Gastrocnemius medialis (tissue), 4 donors: Measurements from ENCODE around the gene ZFHX3. TPM values are rescaled to one million over a fixed set of nuclear protein-coding genes. Genes with fewer than 3 reads are reported as not detected.

Source experiments
- ATAC-seq, 2 donors: fragments of 150-250 bp; one replicate each; pipeline ENCODE4 v1.9.1; 2016
- DNase-seq, 2 donors: peaks; one replicate each; pipeline ENCODE4 v3.0.0-alpha.2; 2019
- H3K27ac ChIP-seq, 4 donors: fragments of 200-600 bp; sonication (generic); 1 replicate in 1 of 4; 2 replicates in 3 of 4; pipeline ENCODE4 v1.5.1; 2016 to 2018; ENCODE audit warnings: mild to moderate bottlenecking in 2 of 4, moderate library complexity in 1 of 4
- H3K27me3 ChIP-seq, 3 donors: fragments of 200-600 bp; sonication (generic) in 2 of 3; 1 replicate in 1 of 3; 2 replicates in 2 of 3; pipeline versions ENCODE4 v1.5.1 to v1.6.0; 2016 to 2019; ENCODE audit warnings: mild to moderate bottlenecking in 1 of 3, moderate library complexity in 1 of 3
- H3K36me3 ChIP-seq, 2 donors: fragments of 200-600 bp; sonication (generic) in 1 of 2; one replicate each; pipeline ENCODE4 v1.5.1; 2017 to 2018
- H3K4me1 ChIP-seq, 2 donors: fragments of 200-600 bp; sonication (generic) in 1 of 2; one replicate each; pipeline ENCODE4 v1.5.1; 2016 to 2017; ENCODE audit warnings: mild to moderate bottlenecking in 2 of 2
- H3K4me3 ChIP-seq, 4 donors: fragments of 200-600 bp; sonication (generic) in 3 of 4; 1 replicate in 1 of 4; 2 replicates in 3 of 4; pipeline ENCODE4 v1.5.1; 2016 to 2019; ENCODE audit warnings: mild to moderate bottlenecking in 2 of 4
- H3K9me3 ChIP-seq, 3 donors: fragments of 200-600 bp; sonication (generic) in 2 of 3; 1 replicate in 1 of 3; 2 replicates in 2 of 3; pipeline ENCODE4 v1.5.1; 2016 to 2019
- POLR2A ChIP-seq, 2 donors: fragments of 450-650 bp; IDR thresholded peaks; one replicate each; pipeline ENCODE4 v1.6.1; 2017; ENCODE audit warnings: antibody characterized with exemption in 2 of 2, mild to moderate bottlenecking in 2 of 2, moderate library complexity in 2 of 2
- in situ Hi-C, 4 donors: fragments of 200-750 bp; cut with MboI; loops; one replicate each; pipeline versions ENCODE4 v1.15.0 to v1.8.0; 2017; ENCODE audit warnings: low sequenced_read_pairs in 4 of 4
- intact Hi-C: fragments of 100-400 bp; cut with DNase I; formaldehyde crosslinking; loops from one replicate; pipeline ENCODE4 v1.15.1; 2023; ENCODE audit warnings: low total_unique reads
- total RNA-seq, 4 donors: library from RNA; depleted of rRNA; stranded (reverse); fragments of >200 nt; gene quantifications; one replicate each; pipeline versions ENCODE4 v1.1.0 to v1.2.3, GENCODE V29; 2016
- TF ChIP-seq, protein P1 (sequence below), 5 experiments: fragments of 450-650 bp in 3 of 5; fragments of 200-600 bp in 2 of 5; sonication (generic) in 2 of 5; IDR thresholded peaks in 4 of 5; conservative IDR thresholded peaks in 1 of 5; 1 replicate in 4 of 5; 2 replicates in 1 of 5; pipeline ENCODE4 v1.5.1; 2016 to 2019; ENCODE audit warnings: antibody characterized with exemption in 5 of 5, mild to moderate bottlenecking in 3 of 5, moderate library complexity in 3 of 5

Gene ZFHX3
- total RNA-seq, 4 donors from 2014 or later = 14.0 to 28.5 (median 27.3) TPM

DNA sequence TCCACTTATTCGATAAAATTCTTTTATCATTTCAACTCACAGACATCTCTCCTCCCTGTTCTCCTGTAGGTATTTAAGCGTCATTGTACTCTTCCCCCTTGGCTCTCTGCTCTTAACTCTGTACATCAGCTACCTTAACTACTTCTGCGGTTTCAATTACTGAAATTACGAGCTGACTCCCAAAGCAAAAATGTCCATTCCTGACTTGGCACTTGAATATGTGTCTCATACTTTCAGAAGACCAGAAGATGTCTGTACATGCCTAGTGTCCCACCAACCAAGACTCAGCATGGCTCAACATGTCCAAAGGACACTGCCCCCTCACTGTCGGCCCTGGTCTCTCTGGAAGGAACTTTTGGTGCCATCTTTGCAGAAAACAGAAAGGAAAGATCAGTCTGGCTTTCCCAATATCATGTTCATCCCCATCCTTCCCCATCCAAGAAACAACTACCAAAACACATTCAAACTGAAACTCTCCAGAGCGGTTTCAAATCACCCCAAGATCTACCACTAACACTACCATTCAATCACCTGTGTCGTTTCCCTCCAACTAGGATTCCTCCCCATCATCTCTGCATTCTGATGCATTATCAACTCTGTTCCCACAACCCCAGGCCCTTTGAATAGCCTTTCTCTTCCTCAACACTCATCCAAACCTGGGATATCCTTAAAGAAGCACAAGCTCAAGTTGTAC lies 74.9 kb downstream of the ZFHX3 start:
- Histone ChIP-seq H3K27ac (peak overlapping the region in 2 of 4 donors; percentile 28 to 65), H3K36me3 (no peaks in the 10 kb centered on the region), H3K4me1 (peaks cover 48 to 73% of the 10 kb centered on the region in 2 donors), H3K9me3 (no peaks in the 10 kb centered on the region), H3K27me3 (no peaks in the 10 kb centered on the region), H3K4me3 (no peak overlapping the region)
- in situ Hi-C loops = no loop called here
- DNase-seq (no peak), ATAC-seq (no peak)
- intact Hi-C loops = no loop called here
- TF ChIP-seq, protein P1, sequence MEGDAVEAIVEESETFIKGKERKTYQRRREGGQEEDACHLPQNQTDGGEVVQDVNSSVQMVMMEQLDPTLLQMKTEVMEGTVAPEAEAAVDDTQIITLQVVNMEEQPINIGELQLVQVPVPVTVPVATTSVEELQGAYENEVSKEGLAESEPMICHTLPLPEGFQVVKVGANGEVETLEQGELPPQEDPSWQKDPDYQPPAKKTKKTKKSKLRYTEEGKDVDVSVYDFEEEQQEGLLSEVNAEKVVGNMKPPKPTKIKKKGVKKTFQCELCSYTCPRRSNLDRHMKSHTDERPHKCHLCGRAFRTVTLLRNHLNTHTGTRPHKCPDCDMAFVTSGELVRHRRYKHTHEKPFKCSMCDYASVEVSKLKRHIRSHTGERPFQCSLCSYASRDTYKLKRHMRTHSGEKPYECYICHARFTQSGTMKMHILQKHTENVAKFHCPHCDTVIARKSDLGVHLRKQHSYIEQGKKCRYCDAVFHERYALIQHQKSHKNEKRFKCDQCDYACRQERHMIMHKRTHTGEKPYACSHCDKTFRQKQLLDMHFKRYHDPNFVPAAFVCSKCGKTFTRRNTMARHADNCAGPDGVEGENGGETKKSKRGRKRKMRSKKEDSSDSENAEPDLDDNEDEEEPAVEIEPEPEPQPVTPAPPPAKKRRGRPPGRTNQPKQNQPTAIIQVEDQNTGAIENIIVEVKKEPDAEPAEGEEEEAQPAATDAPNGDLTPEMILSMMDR (IDR thresholded peaks at IDR 0.05 in 4 of 5, conservative IDR thresholded peaks at IDR 0.05 in 1 of 5) = no peak
- TF ChIP-seq POLR2A (IDR thresholded peaks at IDR 0.05) = no peak

DNA sequence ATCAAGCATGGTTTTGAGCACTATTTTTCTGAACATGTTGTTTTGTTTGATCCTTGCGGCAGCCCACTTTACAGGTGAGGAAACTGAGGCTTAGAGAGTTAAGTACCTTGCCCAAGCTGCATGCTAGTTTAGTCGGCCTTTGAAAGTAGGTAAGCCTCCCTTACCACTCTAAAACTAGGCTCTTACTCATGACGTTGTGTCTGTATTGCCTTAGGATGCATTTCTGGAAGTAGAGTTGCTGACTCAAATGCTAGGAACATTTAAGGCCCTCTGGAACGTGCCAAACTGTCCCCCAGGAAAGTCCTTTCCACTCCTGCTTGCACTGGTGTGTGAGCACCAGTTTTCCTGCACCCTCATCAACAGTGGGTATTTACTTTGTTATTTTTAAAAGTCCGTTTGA lies 76.6 kb downstream of the ZFHX3 start:
- intact Hi-C loops (no loop called here), in situ Hi-C loops (no loop called here)
- Histone ChIP-seq H3K9me3 (no peaks in the 10 kb centered on the region), H3K4me1 (peaks cover 50 to 57% of the 10 kb centered on the region in 2 donors), H3K27ac (peak overlapping the region; percentile 52 to 74 (median 66)), H3K27me3 (no peaks in the 10 kb centered on the region), H3K4me3 (no peak overlapping the region), H3K36me3 (no peaks in the 10 kb centered on the region)
- ATAC-seq (no peak), DNase-seq (no peak)
- TF ChIP-seq, protein P1 (IDR thresholded peaks at IDR 0.05 in 4 of 5, conservative IDR thresholded peaks at IDR 0.05 in 1 of 5) = no peak
- no peak for TF ChIP-seq POLR2A (IDR thresholded peaks at IDR 0.05)

DNA sequence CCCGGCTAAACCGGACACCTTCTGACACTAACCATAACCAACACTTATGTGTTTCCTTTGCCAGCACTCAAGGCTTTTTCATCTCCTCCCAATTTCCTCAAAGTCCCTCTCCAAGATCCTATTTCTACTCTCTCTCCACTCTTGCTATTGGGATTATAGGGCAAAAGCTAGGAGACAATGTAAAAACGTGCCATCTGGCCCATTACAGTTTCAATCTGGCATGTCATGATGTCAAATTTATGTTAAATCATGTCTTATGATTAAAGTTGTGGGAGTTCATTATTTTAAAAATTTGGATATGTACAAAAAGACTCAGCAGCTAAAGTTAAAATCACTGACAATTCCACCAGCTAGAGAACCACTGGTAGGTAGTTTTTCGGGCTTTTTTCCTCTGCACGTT lies 77.3 kb downstream of the ZFHX3 start:
- H3K27ac ChIP-seq = peak overlapping the region; percentile 65 to 78 (median 70)
- no peak for ATAC-seq
- in situ Hi-C loops = no loop called here

DNA sequence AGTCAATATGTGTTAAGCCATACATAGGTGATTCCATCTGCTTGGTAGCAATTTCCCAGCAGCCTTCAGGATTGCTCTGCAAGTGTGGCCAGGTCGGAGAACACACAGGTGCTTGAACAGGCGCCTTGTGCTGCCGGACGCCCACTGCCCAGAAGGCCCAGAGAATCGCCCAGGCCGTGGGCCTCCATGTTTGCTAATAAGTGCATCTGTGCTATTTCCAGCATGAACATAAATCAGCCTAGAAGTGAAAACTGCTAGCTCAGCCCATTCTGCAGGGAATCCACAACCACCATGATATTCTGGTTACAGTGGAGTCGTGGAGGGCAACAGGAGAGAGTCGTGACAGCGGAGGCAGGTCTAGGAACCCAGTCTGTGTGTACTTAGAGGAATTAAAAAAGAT lies 78.1 kb downstream of the ZFHX3 start:
- DNase-seq = no peak
- H3K27ac ChIP-seq = peak overlapping the region; percentile 65 to 78 (median 70)
- no peaks in the 10 kb centered on the region for H3K27me3 ChIP-seq
- in situ Hi-C loops = no loop called here
- H3K4me1 ChIP-seq = peaks cover 44 to 46% of the 10 kb centered on the region in 2 donors
- TF ChIP-seq, protein P1 (IDR thresholded peaks at IDR 0.05 in 4 of 5, conservative IDR thresholded peaks at IDR 0.05 in 1 of 5) = no peak
- no peak for TF ChIP-seq POLR2A (IDR thresholded peaks at IDR 0.05)
- no peak overlapping the region for H3K4me3 ChIP-seq
- no peaks in the 10 kb centered on the region for H3K36me3 ChIP-seq
- H3K9me3 ChIP-seq = no peaks in the 10 kb centered on the region
- intact Hi-C loops = no loop called here
- ATAC-seq = peak in 1 of 2 donors; percentile 49

More for the DNA sequence above, 77.3 kb downstream of the ZFHX3 start:
- Histone ChIP-seq H3K27me3 (no peaks in the 10 kb centered on the region), H3K9me3 (no peaks in the 10 kb centered on the region), H3K4me1 (peaks cover 48 to 49% of the 10 kb centered on the region in 2 donors), H3K36me3 (no peaks in the 10 kb centered on the region), H3K4me3 (no peak overlapping the region)
- intact Hi-C loops = no loop called here
- TF ChIP-seq POLR2A (IDR thresholded peaks at IDR 0.05) = no peak
- TF ChIP-seq, protein P1 (IDR thresholded peaks at IDR 0.05 in 4 of 5, conservative IDR thresholded peaks at IDR 0.05 in 1 of 5) = no peak
- DNase-seq = no peak
